IMR-90 (cell line): Measurements from ENCODE around the gene MOSPD3. TPM values are rescaled to one million over a fixed set of nuclear protein-coding genes. Genes with fewer than 3 reads are reported as not detected.

ENCODE experiments used
- ATAC-seq: fragments of 200-7000 bp; cut with Tn5 transposase; 2 replicates; pipeline ENCODE4 v1.9.1; 2020; ENCODE audit warnings: low read depth, mild to moderate bottlenecking, moderate library complexity
- BruUV-seq: library from RNA; stranded (reverse); fragments of 400-500 nt; replicated peaks from 2 replicates; lab custom pipeline; 2021; lab: Mats Ljungman, UMichigan
- CTCF ChIA-PET: fragments of 300-600 bp; formaldehyde crosslinking; extraction: SDS; loops from one replicate; lab custom pipeline; 2021; ENCODE audit warnings: antibody characterized with exemption; lab: Yijun Ruan, JAX
- POLR2A ChIA-PET: fragments of 300-600 bp; sonication (Branson Sonifier 250); formaldehyde crosslinking; loops from one replicate; lab custom pipeline; 2022; ENCODE audit warnings: antibody characterized with exemption; ENCODE audit not compliant: unreplicated experiment; lab: Charles Lee
- DNase-seq: peaks from one replicate; pipeline ENCODE4 v3.0.0; 2013
- H2AFZ ChIP-seq: replicated peaks from 2 replicates; pipeline ENCODE3; 2013; ENCODE audit warnings: low read length, mild to moderate bottlenecking; ENCODE audit not compliant: poor library complexity
- H2AK5ac ChIP-seq: 2 replicates; pipeline ENCODE4 v1.6.1; 2013; ENCODE audit warnings: low read depth, low read length, inconsistent platforms
- H2AK9ac ChIP-seq: replicated peaks from 2 replicates; pipeline ENCODE3; 2013; ENCODE audit warnings: mild to moderate bottlenecking, low read depth, low read length, moderate library complexity; ENCODE audit not compliant: poor library complexity
- H2BK120ac ChIP-seq: 2 replicates; pipeline ENCODE4 v1.6.1; 2013; ENCODE audit warnings: low read depth, low read length, inconsistent platforms
- H2BK15ac ChIP-seq: 3 replicates; pipeline ENCODE4 v1.6.1; 2013; ENCODE audit warnings: low read depth, low read length, inconsistent platforms
- H2BK20ac ChIP-seq: 2 replicates; pipeline ENCODE4 v1.6.1; 2013; ENCODE audit warnings: low read depth, mild to moderate bottlenecking, inconsistent platforms, low read length, moderate library complexity
- H2BK5ac ChIP-seq: 2 replicates; pipeline ENCODE4 v1.6.1; 2013; ENCODE audit warnings: mild to moderate bottlenecking, low read depth, low read length, inconsistent platforms; ENCODE audit not compliant: poor library complexity, severe bottlenecking
- H3K14ac ChIP-seq: replicated peaks from 2 replicates; pipeline ENCODE4 v1.6.1; 2013; ENCODE audit warnings: low read depth, low read length, inconsistent platforms
- H3K18ac ChIP-seq: 2 replicates; pipeline ENCODE4 v1.6.1; 2013; ENCODE audit warnings: low read depth, low read length, control low read depth
- H3K23ac ChIP-seq: 2 replicates; pipeline ENCODE4 v1.6.1; 2013; ENCODE audit warnings: low read depth, low read length, inconsistent platforms
- H3K27ac ChIP-seq: 2 replicates; pipeline ENCODE4 v1.5.1; 2013; ENCODE audit warnings: mild to moderate bottlenecking, control low read depth, low read length; ENCODE audit not compliant: insufficient read depth
- H3K27me3 ChIP-seq: 2 replicates; pipeline ENCODE4 v1.6.1; 2013; ENCODE audit warnings: low read length; ENCODE audit not compliant: control insufficient read depth, insufficient read depth
- H3K36me3 ChIP-seq: 2 replicates; pipeline ENCODE4 v1.6.1; 2013; ENCODE audit warnings: low read length, mixed read lengths; ENCODE audit not compliant: control insufficient read depth, insufficient read depth
- H3K4ac ChIP-seq: 2 replicates; pipeline ENCODE4 v1.6.1; 2013; ENCODE audit warnings: low read depth, low read length, inconsistent platforms
- H3K4me1 ChIP-seq: 2 replicates; pipeline ENCODE4 v1.6.1; 2013; ENCODE audit warnings: low read length, mixed read lengths; ENCODE audit not compliant: control insufficient read depth, insufficient read depth
- H3K4me2 ChIP-seq: 2 replicates; pipeline ENCODE4 v1.6.1; 2013; ENCODE audit warnings: low read depth, mild to moderate bottlenecking, control low read depth, low read length, moderate library complexity
- H3K4me3 ChIP-seq: 2 replicates; pipeline ENCODE4 v1.5.1; 2013; ENCODE audit warnings: low read depth, mild to moderate bottlenecking, control low read depth, low read length, moderate library complexity; ENCODE audit not compliant: insufficient read depth
- H3K56ac ChIP-seq: 2 replicates; pipeline ENCODE4 v1.6.1; 2013; ENCODE audit warnings: low read length, inconsistent platforms; ENCODE audit not compliant: insufficient read depth; ENCODE audit errors: extremely low read depth
- H3K79me1 ChIP-seq, 2 experiments: 2 replicates each; pipeline ENCODE4 v1.6.1; 2013; ENCODE audit warnings: low read length in 2 of 2, inconsistent platforms in 1 of 2, low read depth in 1 of 2
- H3K9ac ChIP-seq: 2 replicates; pipeline ENCODE4 v1.6.1; 2013; ENCODE audit warnings: low read depth, low read length, control low read depth
- H3K9me1 ChIP-seq: 2 replicates; pipeline ENCODE4 v1.6.1; 2013; ENCODE audit warnings: low read length, inconsistent platforms; ENCODE audit not compliant: insufficient read depth
- H3K9me3 ChIP-seq: 2 replicates; pipeline ENCODE4 v1.6.1; 2013; ENCODE audit warnings: low read length; ENCODE audit not compliant: control insufficient read depth, insufficient read depth
- H4K20me1 ChIP-seq: 2 replicates; pipeline ENCODE4 v1.6.1; 2013; ENCODE audit warnings: low read length, inconsistent platforms; ENCODE audit not compliant: insufficient read depth
- H4K5ac ChIP-seq: 2 replicates; pipeline ENCODE4 v1.6.1; 2013; ENCODE audit warnings: mild to moderate bottlenecking, low read depth, low read length, control low read depth
- H4K8ac ChIP-seq, 2 experiments: 2 replicates each; pipeline ENCODE4 v1.6.1; 2013; ENCODE audit warnings: low read depth in 2 of 2, low read length in 2 of 2, control low read depth in 1 of 2, inconsistent platforms in 1 of 2
- H4K91ac ChIP-seq: 2 replicates; pipeline ENCODE4 v1.6.1; 2013; ENCODE audit warnings: low read depth, low read length, inconsistent platforms; ENCODE audit not compliant: insufficient read depth
- BHLHE40 ChIP-seq: fragments of 150-350 bp; IDR thresholded peaks from 2 replicates; pipeline ENCODE4 v1.6.1; 2016; ENCODE audit warnings: mild to moderate bottlenecking, low read depth, low read length
- CEBPB ChIP-seq: IDR thresholded peaks from 2 replicates; pipeline ENCODE4 v1.6.1; 2012; ENCODE audit warnings: low read depth, low read length, improper control_type of control experiment
- CHD1 ChIP-seq: IDR thresholded peaks from 2 replicates; pipeline ENCODE4 v1.6.1; 2012; ENCODE audit warnings: low read depth, low read length, improper control_type of control experiment
- FOS ChIP-seq: fragments of 150-350 bp; IDR thresholded peaks from 2 replicates; pipeline ENCODE4 v1.6.1; 2016; ENCODE audit warnings: low read depth, low read length
- MAFK ChIP-seq: IDR thresholded peaks from 2 replicates; pipeline ENCODE4 v1.6.1; 2012; ENCODE audit warnings: low read depth, low read length, improper control_type of control experiment
- MAZ ChIP-seq: IDR thresholded peaks from 2 replicates; pipeline ENCODE4 v1.6.1; 2012; ENCODE audit warnings: low read depth, mild to moderate bottlenecking, low read length, improper control_type of control experiment, moderate library complexity, borderline replicate concordance
- MXI1 ChIP-seq: IDR thresholded peaks from 2 replicates; pipeline ENCODE4 v1.6.1; 2012; ENCODE audit warnings: low read depth, mild to moderate bottlenecking, low read length, moderate library complexity, borderline replicate concordance
- NFE2L2 ChIP-seq: fragments of 150-350 bp; IDR thresholded peaks from 2 replicates; pipeline ENCODE4 v1.6.1; 2016; ENCODE audit warnings: low read depth, mild to moderate bottlenecking, low read length
- POLR2A ChIP-seq: IDR thresholded peaks from 2 replicates; pipeline ENCODE4 v1.6.1; 2012; ENCODE audit warnings: mild to moderate bottlenecking, low read depth, low read length
- RAD21 ChIP-seq: IDR thresholded peaks from 2 replicates; pipeline ENCODE4 v1.6.1; 2012; ENCODE audit warnings: low read length, improper control_type of control experiment
- RCOR1 ChIP-seq: IDR thresholded peaks from 2 replicates; pipeline ENCODE4 v1.6.1; 2012; ENCODE audit warnings: mild to moderate bottlenecking, low read length, improper control_type of control experiment; ENCODE audit not compliant: insufficient replicate concordance
- RFX5 ChIP-seq: IDR thresholded peaks from 2 replicates; pipeline ENCODE4 v1.8.0; 2012; ENCODE audit warnings: low read depth, mild to moderate bottlenecking, low read length, moderate library complexity
- SMC3 ChIP-seq: fragments of 150-350 bp; IDR thresholded peaks from 2 replicates; pipeline ENCODE4 v1.6.1; 2016; ENCODE audit warnings: low read depth, mild to moderate bottlenecking, antibody characterized with exemption, low read length, moderate library complexity
- WGBS, 2 experiments: methylation state at CpG; one replicate each; pipeline versions ENCODE4 v1.1.5 to v1.1.7; 2013; ENCODE audit warnings: missing lambda C conversion rate in 2 of 2; ENCODE audit not compliant: insufficient read length in 1 of 2; ENCODE audit errors: extremely low coverage in 2 of 2; 5-methylcytosine and 5-hydroxymethylcytosine counted together
- dilution Hi-C: fragments of 300-500 bp; cut with HindIII; formaldehyde crosslinking; loops from one replicate; pipeline ENCODE4 v1.14.3; 2018; ENCODE audit warnings: low sequenced_read_pairs; ENCODE audit not compliant: unreplicated experiment
- in situ Hi-C: fragments of 300-500 bp; cut with MboI; formaldehyde crosslinking; loops from 3 replicates; pipeline ENCODE4 v1.14.3; 2019; ENCODE audit warnings: low sequenced_read_pairs, inconsistent platforms, mixed read lengths
- intact Hi-C: fragments of 100-400 bp; cut with micrococcal nuclease; formaldehyde crosslinking; loops from 2 replicates; pipeline ENCODE4 v1.10.0; 2022
- polyA plus RNA-seq, 3 experiments: library from polyadenylated mRNA; depleted of rRNA; stranded (reverse); fragments of >200 nt; gene quantifications; 2 replicates each; pipeline ENCODE4 v1.2.3, GENCODE V29; 2012; ENCODE audit warnings: low replicate concordance in 1 of 3
- total RNA-seq: library from RNA; depleted of rRNA; stranded (reverse); fragments of >200 nt; gene quantifications from 2 replicates; pipeline ENCODE4 v1.2.3, GENCODE V29; 2012
- TF ChIP-seq, protein P1 (sequence below): fragments of 150-350 bp; IDR thresholded peaks from 2 replicates; pipeline ENCODE4 v1.6.1; 2016; ENCODE audit warnings: low read depth, mild to moderate bottlenecking, low read length, moderate library complexity, borderline replicate concordance
- TF ChIP-seq, protein P2 (sequence below): fragments of 150-350 bp; IDR thresholded peaks from 2 replicates; pipeline ENCODE4 v1.6.1; 2017; ENCODE audit warnings: mild to moderate bottlenecking, antibody characterized with exemption, low read length, low read depth
- TF ChIP-seq, protein P3 (sequence below): conservative IDR thresholded peaks from 2 replicates; pipeline ENCODE4 v1.5.1; 2012; ENCODE audit warnings: mild to moderate bottlenecking, low read depth, low read length, improper control_type of control experiment

Gene MOSPD3
- total and polyA plus RNA-seq, 2 of the 4 experiments (the other 2 are of a cell fraction), result 2.3 to 30.0 TPM

DNA sequence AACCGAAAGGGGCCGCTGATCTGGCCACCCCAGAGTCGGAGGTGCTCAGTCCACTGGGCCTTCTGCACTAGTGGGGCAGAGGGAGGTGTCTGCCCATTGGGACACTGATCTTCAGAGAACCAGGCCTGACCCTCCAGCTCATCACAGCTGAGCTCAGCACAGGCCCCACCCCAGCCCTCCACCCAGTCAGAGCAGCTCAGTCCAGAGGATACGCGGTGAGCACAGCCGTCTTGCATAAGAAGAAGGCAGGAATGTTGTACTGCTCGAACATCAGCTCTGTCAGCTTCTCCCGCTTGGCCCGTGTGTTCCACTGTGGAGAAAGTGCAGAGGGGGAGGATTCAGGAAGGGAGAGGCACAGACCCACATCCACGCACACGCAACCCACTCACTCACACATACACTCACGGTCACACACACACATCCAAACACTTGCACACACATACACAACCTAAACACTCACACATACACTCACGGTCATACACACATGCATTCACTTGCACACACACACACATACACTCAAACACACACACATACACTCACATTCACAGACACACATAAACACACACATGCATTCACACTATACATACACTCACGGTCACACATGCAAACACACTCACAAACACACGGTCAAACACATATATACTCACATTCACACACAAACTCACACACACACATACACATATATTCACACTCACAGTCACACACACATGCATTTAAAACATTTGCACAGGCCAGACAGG lies 37.7 kb downstream of the MOSPD3 start:
- Histone ChIP-seq H4K20me1 (no peaks in the 10 kb centered on the region), H3K79me1 (no peaks in the 10 kb centered on the region), H3K14ac (no peak overlapping the region), H2AK5ac (no peak overlapping the region), H2AFZ (peak overlapping the region; percentile 13), H3K23ac (no peak overlapping the region), H3K9ac (no peak overlapping the region), H3K56ac (no peak overlapping the region), H4K91ac (no peak overlapping the region), H3K9me1 (no peaks in the 10 kb centered on the region), H4K5ac (no peak overlapping the region), H3K27ac (no peak overlapping the region), H3K27me3 (peaks cover 31% of the 10 kb centered on the region), H2BK15ac (no peak overlapping the region), H3K9me3 (no peaks in the 10 kb centered on the region), H3K4me3 (no peak overlapping the region), H2BK5ac (peak overlapping the region; percentile 77), H3K4ac (no peak overlapping the region), H2BK20ac (no peak overlapping the region), H3K18ac (no peak overlapping the region), H2AK9ac (no peak overlapping the region), H3K4me1 (no peaks in the 10 kb centered on the region), H2BK120ac (no peak overlapping the region), H4K8ac (no peak overlapping the region), H3K36me3 (no peaks in the 10 kb centered on the region), H3K4me2 (no peak overlapping the region)
- in situ Hi-C loops, result no loop called here
- TF ChIP-seq CHD1 (no peak), POLR2A (no peak), RCOR1 (no peak), NFE2L2 (no peak), FOS (no peak), RFX5 (no peak), BHLHE40 (no peak), MXI1 (no peak), RAD21 (no peak), CEBPB (no peak), MAFK (no peak), MAZ (no peak), SMC3 (no peak)
- TF ChIP-seq, protein P1, sequence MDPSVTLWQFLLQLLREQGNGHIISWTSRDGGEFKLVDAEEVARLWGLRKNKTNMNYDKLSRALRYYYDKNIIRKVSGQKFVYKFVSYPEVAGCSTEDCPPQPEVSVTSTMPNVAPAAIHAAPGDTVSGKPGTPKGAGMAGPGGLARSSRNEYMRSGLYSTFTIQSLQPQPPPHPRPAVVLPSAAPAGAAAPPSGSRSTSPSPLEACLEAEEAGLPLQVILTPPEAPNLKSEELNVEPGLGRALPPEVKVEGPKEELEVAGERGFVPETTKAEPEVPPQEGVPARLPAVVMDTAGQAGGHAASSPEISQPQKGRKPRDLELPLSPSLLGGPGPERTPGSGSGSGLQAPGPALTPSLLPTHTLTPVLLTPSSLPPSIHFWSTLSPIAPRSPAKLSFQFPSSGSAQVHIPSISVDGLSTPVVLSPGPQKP, result no peak
- TF ChIP-seq, protein P2, sequence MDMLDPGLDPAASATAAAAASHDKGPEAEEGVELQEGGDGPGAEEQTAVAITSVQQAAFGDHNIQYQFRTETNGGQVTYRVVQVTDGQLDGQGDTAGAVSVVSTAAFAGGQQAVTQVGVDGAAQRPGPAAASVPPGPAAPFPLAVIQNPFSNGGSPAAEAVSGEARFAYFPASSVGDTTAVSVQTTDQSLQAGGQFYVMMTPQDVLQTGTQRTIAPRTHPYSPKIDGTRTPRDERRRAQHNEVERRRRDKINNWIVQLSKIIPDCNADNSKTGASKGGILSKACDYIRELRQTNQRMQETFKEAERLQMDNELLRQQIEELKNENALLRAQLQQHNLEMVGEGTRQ, result no peak
- TF ChIP-seq, protein P3, sequence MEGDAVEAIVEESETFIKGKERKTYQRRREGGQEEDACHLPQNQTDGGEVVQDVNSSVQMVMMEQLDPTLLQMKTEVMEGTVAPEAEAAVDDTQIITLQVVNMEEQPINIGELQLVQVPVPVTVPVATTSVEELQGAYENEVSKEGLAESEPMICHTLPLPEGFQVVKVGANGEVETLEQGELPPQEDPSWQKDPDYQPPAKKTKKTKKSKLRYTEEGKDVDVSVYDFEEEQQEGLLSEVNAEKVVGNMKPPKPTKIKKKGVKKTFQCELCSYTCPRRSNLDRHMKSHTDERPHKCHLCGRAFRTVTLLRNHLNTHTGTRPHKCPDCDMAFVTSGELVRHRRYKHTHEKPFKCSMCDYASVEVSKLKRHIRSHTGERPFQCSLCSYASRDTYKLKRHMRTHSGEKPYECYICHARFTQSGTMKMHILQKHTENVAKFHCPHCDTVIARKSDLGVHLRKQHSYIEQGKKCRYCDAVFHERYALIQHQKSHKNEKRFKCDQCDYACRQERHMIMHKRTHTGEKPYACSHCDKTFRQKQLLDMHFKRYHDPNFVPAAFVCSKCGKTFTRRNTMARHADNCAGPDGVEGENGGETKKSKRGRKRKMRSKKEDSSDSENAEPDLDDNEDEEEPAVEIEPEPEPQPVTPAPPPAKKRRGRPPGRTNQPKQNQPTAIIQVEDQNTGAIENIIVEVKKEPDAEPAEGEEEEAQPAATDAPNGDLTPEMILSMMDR, result no peak
- DNase-seq, result no peak
- dilution Hi-C loops, result no loop called here
- intact Hi-C loops, result no loop called here
- no peak; the same call in 1 of the 2 replicates for ATAC-seq
- no TSS peak for BruUV-seq
- 78 to 100% methylated on average over 1 to 6 of the region's 15 CpGs for WGBS, 2 experiments
- ChIA-PET CTCF (no interaction called here), POLR2A (no interaction called here)
